Adipocyte (in vitro differentiated cells): ENCODE measurements around the gene CNIH3.
"Not testable (repeated sequence)": the region's sequence is repeated elsewhere in the genome, so short reads cannot be mapped to it uniquely, and the experiment has no call there.

ENCODE experiments used
- DNase-seq: peaks from one replicate; pipeline ENCODE4 v3.0.0-alpha.2; 2015; ENCODE audit warnings: low read depth
- H3K27me3 ChIP-seq: replicated peaks from 2 replicates; pipeline ENCODE4 v1.7.0; 2013; ENCODE audit warnings: mild to moderate bottlenecking, low read length, moderate library complexity; ENCODE audit not compliant: control insufficient read depth, insufficient read depth
- H3K36me3 ChIP-seq: 2 replicates; pipeline ENCODE4 v1.7.0; 2013; ENCODE audit warnings: low read length, mild to moderate bottlenecking, moderate library complexity; ENCODE audit not compliant: control insufficient read depth, insufficient read depth, severe bottlenecking
- H3K4me1 ChIP-seq: 2 replicates; pipeline ENCODE4 v1.7.0; 2013; ENCODE audit warnings: mild to moderate bottlenecking, low read length, moderate library complexity; ENCODE audit not compliant: control insufficient read depth, insufficient read depth
- H3K4me3 ChIP-seq: 2 replicates; pipeline ENCODE4 v1.7.0; 2013; ENCODE audit warnings: mild to moderate bottlenecking, low read length, moderate library complexity
- H3K9ac ChIP-seq: 2 replicates; pipeline ENCODE4 v1.7.0; 2013; ENCODE audit warnings: mild to moderate bottlenecking, low read length, moderate library complexity
- H3K9me3 ChIP-seq: 2 replicates; pipeline ENCODE4 v1.7.0; 2013; ENCODE audit warnings: mild to moderate bottlenecking, low read length, moderate library complexity; ENCODE audit not compliant: control insufficient read depth

Gene CNIH3

DNA sequence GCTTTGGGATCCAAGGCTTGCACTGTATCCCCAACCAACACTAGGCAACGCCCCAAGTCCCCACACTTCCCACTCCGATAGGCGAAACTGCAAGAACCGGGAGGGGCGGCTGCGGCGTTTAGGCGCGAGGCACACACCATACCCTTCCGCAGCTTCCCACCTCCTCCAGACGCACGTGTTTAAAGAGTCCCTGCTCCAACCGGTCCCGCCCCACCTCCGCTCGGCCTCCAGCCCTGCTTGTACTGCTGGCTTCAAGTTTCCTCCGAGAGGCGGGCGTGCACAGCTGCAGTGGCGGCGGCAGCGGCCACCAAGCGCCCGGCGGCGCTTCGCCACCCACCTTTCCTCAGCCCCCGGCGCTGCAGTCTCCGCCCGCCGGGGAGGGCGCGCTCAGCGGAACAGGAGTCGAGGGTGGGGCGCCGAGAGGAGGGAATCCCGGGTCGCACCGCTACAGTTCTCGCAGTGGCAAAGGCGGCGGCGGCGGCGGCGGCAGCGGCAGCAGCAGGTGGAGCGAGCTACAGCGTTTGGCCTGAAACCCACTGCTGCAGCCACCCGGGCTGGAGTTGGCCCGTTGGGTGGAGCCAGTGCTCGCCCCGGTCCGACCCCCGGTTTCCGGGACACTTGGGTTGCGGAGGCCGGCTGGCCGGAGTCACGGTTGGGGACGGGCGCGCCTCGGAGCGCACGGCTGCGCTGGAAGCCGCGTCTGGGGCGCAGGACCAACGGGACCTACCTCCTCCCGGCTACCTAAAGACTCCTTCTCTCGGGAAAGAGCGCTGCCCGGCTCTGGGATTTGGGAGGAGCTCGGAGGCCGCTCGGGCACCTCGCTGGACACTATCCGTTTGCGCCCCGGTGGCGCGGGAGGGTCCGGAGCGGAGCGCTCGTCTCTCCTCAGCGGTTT is at the start of gene CNIH3:
TSS of gene CNIH3 (plus strand) at position 457 of the 895 bp plus-strand sequence. CDS start 858 bp downstream, outside the sequence.
- H3K27me3 ChIP-seq, result no peaks in the 10 kb centered on the region
- peaks cover 24% of the 10 kb centered on the region for H3K4me1 ChIP-seq
- H3K9ac ChIP-seq, result peak within 1 kb of the TSS; percentile 51
- no peaks in the 10 kb centered on the region for H3K36me3 ChIP-seq
- peak; percentile 42 for DNase-seq
- no peaks in the 10 kb centered on the region for H3K9me3 ChIP-seq
- peak within 1 kb of the TSS; percentile 84 for H3K4me3 ChIP-seq

DNA sequence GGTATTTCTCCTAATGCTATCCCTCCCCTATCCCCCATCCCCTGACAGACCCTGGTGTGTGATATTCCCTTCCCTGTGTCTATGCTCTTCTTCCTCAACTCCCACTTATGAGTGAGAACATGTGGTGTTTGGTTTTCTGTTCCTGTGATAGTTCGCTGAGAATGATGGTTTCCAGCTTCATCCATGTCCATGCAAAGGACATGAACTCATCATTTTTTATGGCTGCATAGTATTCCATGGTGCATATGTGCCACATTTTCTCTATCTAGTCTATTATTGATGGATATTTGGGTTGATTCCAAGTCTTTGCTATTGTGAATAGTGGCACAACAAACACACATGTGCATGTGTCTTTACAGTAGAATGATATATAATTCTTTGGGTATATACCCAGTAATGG is 49.6 kb upstream of the CNIH3 start:
- H3K27me3 ChIP-seq, H3K4me3 ChIP-seq, H3K9me3 ChIP-seq, H3K36me3 ChIP-seq, H3K9ac ChIP-seq, DNase-seq: not testable (repeated sequence)
- H3K4me1 ChIP-seq, result peaks cover 18% of the 10 kb centered on the region

DNA sequence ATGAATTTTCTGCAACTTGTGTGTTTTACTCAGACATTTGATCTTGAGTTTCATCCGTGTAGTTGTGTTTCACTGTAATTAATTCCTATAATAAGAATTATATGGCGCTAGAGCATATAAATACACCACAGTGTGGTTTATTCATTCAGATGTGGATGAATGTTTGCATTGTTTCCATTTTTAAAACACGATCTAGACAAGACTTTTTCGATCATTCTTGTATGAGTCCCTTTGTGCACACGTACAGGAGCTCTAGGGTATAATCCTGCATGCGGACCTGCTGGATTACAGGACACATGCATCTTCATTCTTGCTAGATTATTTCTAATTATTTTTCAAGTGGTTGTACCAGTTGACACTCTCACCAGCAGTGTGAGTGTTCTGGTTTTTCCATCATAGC is 46.8 kb upstream of the CNIH3 start:
- H3K9ac ChIP-seq, result no peak overlapping the region
- no peak for DNase-seq
- no peaks in the 10 kb centered on the region for H3K36me3 ChIP-seq
- no peaks in the 10 kb centered on the region for H3K27me3 ChIP-seq
- H3K4me1 ChIP-seq, result peaks cover 18% of the 10 kb centered on the region
- H3K4me3 ChIP-seq, result no peak overlapping the region
- H3K9me3 ChIP-seq, result no peaks in the 10 kb centered on the region

DNA sequence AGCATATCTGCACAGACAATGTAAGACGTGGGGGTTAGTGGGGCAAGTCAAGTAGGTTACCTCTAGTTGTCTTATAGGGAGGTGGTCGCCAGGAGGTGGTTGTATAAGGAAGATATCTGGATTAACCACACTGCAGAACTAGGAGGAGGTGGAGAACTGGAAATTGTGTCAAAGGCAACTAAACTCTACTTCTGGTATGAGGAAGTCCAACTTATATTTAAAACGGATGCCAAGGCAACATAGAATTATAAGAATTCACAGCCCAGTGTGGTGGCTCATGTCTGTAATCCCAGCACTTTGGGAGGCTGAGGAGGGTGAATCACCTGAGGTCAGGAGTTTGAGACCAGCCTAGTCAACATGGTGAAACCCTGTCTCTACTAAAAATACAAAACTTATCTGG is 44.1 kb upstream of the CNIH3 start:
- not testable (repeated sequence) for H3K9ac ChIP-seq, H3K9me3 ChIP-seq, H3K4me1 ChIP-seq, H3K36me3 ChIP-seq, H3K4me3 ChIP-seq, H3K27me3 ChIP-seq
- DNase-seq, result peak; percentile 30

DNA sequence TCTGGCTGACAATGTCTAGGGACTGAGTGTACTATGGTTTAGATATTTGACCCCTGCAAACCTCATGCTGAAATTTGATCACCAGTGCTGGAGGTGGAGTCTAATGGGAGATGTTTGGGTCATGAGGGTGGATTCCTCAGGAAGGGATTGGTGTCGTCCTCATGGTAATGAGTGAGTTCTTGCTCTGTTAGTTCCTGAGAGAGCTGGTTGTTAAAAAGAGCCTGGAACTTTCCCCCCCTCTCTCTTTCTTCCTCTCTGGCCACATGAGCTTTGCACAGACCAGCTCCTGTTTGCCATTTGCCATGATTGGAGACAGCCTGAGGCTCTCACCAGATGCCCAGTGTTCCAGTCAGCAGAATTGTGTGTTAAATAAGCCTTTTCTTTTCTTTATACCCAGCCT is 36.6 kb upstream of the CNIH3 start:
- Histone ChIP-seq H3K36me3 (no peaks in the 10 kb centered on the region), H3K4me1 (peaks cover 10% of the 10 kb centered on the region), H3K4me3 (no peak overlapping the region), H3K9ac (no peak overlapping the region), H3K27me3 (no peaks in the 10 kb centered on the region), H3K9me3 (peaks cover 7% of the 10 kb centered on the region)
- DNase-seq, result peak; percentile 32

DNA sequence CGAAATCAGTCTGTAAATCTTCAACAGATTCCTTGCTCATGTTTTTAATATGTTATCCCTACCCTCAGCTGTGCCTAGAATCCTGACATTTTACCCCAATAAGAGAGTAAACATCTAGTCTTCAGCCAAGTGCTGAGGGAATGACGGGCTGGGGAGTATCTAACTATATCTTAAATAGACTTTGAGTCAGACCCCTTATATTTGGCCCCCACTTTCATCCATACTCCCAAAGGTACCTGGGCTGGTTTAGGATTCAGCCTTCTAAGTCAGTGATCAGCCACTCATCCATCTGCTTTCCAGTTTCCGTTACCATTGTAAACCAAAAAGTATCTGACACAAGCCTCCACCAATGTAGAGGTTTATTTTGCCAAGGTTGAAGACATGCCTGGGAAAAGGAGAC is 36.1 kb upstream of the CNIH3 start:
- no peak overlapping the region for H3K9ac ChIP-seq
- no peak overlapping the region for H3K4me3 ChIP-seq
- peaks cover 10% of the 10 kb centered on the region for H3K4me1 ChIP-seq
- no peaks in the 10 kb centered on the region for H3K27me3 ChIP-seq
- DNase-seq, result no peak
- H3K9me3 ChIP-seq, result peaks cover 7% of the 10 kb centered on the region
- H3K36me3 ChIP-seq, result no peaks in the 10 kb centered on the region

DNA sequence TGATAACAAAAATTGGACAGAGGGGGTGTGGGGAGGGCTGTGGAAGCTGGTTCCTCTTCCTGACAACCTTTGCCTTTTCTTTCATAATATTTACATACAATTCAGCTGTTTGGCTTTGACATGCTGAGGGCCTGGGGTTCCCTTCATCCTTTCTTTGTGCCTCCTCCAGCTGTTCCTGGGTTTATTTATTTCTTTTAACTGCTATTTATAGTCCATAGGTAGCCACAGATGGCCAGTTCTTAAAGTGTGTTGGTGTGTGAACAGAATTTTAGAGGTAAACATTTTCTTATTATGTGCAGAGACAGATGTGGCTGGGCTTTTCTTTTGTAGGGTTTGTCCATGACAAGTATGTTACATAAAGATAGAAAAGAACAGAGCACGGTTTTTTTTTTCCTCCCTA is 34.1 kb upstream of the CNIH3 start:
- Histone ChIP-seq H3K4me1 (peaks cover 10% of the 10 kb centered on the region), H3K27me3 (no peaks in the 10 kb centered on the region), H3K9me3 (no peaks in the 10 kb centered on the region), H3K36me3 (no peaks in the 10 kb centered on the region), H3K4me3 (no peak overlapping the region), H3K9ac (no peak overlapping the region)
- no peak for DNase-seq

DNA sequence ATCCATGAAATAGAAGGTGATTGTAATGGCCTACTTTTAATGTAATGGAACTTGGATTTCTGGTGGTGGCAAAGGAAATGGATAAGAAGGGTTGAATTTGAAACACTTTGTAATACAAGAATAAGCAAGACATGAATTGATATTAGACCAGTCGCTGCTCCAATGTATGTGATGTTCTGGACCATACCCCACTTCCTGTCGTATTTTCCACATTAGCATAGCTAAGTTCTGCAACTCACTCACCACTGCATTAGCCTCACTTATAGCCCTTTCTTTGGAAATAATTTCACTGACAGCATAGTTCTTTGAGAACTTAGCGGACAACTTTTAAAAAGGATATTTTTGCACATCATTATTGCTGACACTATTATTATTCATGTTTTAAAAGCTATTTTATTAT is 32.3 kb upstream of the CNIH3 start:
- Histone ChIP-seq H3K9ac (no peak overlapping the region), H3K9me3 (no peaks in the 10 kb centered on the region), H3K4me3 (no peak overlapping the region), H3K27me3 (no peaks in the 10 kb centered on the region), H3K36me3 (no peaks in the 10 kb centered on the region), H3K4me1 (peaks cover 10% of the 10 kb centered on the region)
- DNase-seq, result no peak

DNA sequence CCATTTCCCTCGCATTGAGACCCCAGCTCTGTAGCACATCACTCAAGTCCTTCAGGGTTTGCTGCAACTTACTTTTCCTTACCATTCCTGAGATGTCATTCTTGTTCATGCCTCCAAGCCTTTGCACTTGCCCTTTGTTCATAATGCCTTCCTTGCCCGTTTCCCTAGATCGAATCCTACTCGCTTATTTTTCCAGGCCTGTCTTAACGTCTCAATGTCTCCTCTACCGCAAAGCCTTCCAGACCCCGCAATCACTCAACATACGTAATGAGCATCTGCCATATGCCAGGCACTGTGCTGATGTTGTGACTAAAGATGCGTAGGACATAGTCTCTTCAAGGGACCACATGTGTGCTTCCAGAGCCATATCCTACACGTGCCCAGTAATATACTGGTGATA is 31.1 kb upstream of the CNIH3 start:
- Histone ChIP-seq H3K4me1 (peaks cover under 1% of the 10 kb centered on the region), H3K9me3 (peaks cover under 1% of the 10 kb centered on the region), H3K4me3 (no peak overlapping the region), H3K27me3 (no peaks in the 10 kb centered on the region), H3K9ac (no peak overlapping the region), H3K36me3 (no peaks in the 10 kb centered on the region)
- no peak for DNase-seq

DNA sequence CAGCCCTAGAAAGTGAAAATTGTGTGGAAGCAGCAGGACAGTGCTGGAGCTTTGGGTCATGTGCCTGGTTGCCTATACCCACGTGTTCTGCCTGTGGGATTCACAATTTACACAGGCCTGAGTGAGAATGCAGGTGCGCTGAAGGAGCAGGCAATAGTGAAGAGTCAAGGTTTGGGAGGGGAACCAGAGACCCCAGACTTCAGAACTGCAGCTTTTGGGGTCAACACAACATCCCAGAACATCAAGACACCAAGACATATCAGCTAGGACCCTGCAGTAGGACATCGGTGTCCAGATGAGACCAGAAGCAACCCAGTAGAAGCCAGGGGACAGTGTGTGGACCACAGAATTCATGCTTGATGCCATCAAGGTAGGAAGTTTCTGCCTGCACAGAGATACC is 29.1 kb upstream of the CNIH3 start:
- no peaks in the 10 kb centered on the region for H3K4me1 ChIP-seq
- H3K4me3 ChIP-seq, result no peak overlapping the region
- no peak for DNase-seq
- peaks cover 4% of the 10 kb centered on the region for H3K9me3 ChIP-seq
- no peaks in the 10 kb centered on the region for H3K36me3 ChIP-seq
- no peaks in the 10 kb centered on the region for H3K27me3 ChIP-seq
- no peak overlapping the region for H3K9ac ChIP-seq

DNA sequence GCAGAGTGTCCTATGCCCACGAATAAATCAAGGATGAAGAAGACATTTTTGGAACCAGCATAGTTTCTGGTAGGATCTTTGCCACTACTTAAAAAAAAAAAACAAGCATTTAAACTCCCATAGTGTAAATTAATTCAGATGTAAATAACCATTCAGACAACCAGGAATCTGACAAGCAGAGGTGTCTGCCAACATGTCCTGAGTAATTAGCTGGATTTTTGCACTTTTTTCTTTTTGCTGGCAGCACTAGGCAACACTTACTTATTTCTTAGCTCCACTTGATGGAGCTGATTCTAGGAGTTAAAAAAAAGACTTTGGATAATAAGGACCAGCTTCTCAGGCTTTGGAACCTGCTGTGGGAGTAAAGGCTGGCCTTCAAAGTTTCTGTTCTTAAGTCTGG is 27.6 kb upstream of the CNIH3 start:
- no peak for DNase-seq
- no peak overlapping the region for H3K9ac ChIP-seq
- no peaks in the 10 kb centered on the region for H3K36me3 ChIP-seq
- peaks cover 4% of the 10 kb centered on the region for H3K9me3 ChIP-seq
- H3K4me1 ChIP-seq, result no peaks in the 10 kb centered on the region
- no peaks in the 10 kb centered on the region for H3K27me3 ChIP-seq
- no peak overlapping the region for H3K4me3 ChIP-seq

DNA sequence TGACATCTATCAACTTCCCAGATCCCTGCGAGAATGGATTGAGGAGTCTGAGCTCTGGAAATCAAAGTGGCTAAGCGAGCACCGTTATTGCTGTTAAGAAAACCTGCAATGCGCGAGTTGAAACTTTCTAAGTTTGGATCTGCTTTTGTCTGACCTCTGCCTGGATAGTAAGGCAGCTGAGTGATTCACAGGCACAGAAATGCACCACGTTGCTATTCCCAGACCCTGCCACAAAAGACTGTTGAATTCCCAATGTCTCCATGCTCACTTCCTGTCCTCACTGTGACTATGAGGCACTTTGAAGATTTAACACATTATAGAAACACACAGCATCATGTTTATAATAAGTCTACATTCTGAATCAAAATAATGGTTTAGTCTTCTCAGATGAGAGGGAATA is 27.1 kb upstream of the CNIH3 start:
- Histone ChIP-seq H3K36me3 (no peaks in the 10 kb centered on the region), H3K9me3 (peaks cover 4% of the 10 kb centered on the region), H3K4me3 (no peak overlapping the region), H3K27me3 (no peaks in the 10 kb centered on the region), H3K9ac (no peak overlapping the region), H3K4me1 (no peaks in the 10 kb centered on the region)
- DNase-seq, result peak; percentile 13
